AG04449 (cell line): ENCODE results near the gene IFI16.
A peak's percentile ranks its signal among the peaks of the same experiment; 100 is the strongest.

ENCODE experiments used
- CTCF ChIA-PET: fragments of 350-600 bp; formaldehyde crosslinking; extraction: SDS; loops from one replicate; lab custom pipeline; 2021; ENCODE audit warnings: antibody characterized with exemption; lab: Yijun Ruan, JAX
- POLR2A ChIA-PET: fragments of 400-600, 350-600 bp; formaldehyde crosslinking; extraction: SDS; loops from one replicate; lab custom pipeline; 2020; ENCODE audit warnings: antibody characterized with exemption, inconsistent platforms; lab: Yijun Ruan, JAX
- DNase-seq: peaks from one replicate; pipeline ENCODE4 v3.0.0-alpha.2; 2010; ENCODE audit warnings: low read depth, low spot score
- H3K4me3 ChIP-seq: 2 replicates; pipeline ENCODE4 v1.5.1; 2011; ENCODE audit warnings: low read depth, mild to moderate bottlenecking, control low read depth, low read length
- CTCF ChIP-seq: IDR thresholded peaks from one replicate; pipeline ENCODE4 v1.5.1; 2011; ENCODE audit warnings: mild to moderate bottlenecking, moderate library complexity, low read length, control low read depth, inconsistent platforms; ENCODE audit not compliant: insufficient read depth; ENCODE audit errors: missing control alignments

Gene IFI16

GRCh38 chr1:158992787-158993312 lies 16.9 kb upstream of the IFI16 start:
- ChIA-PET CTCF (no interaction called here), POLR2A (no interaction called here)
- TF ChIP-seq CTCF = no peak
- no peak for DNase-seq
- no peak overlapping the region for H3K4me3 ChIP-seq

- POLR2A ChIA-PET = interaction anchor here (0.6 kb wide), 1 partner anchor 810 kb away, joined by 4 read pairs; no protein-coding TSS in a partner anchor
- no peak overlapping the region for H3K4me3 ChIP-seq
- CTCF ChIA-PET = interaction anchor here (0.9 to 2.5 kb wide), 5 partner anchors 12 to 793 kb away, joined by 3 to 58 read pairs (median 7); no protein-coding TSS in a partner anchor
- DNase-seq = no peak
- no peak for TF ChIP-seq CTCF
Observed at GRCh38 chr1:158996998-158997397, 12.7 kb upstream of the IFI16 start.

- H3K4me3 ChIP-seq = no peak overlapping the region
- no peak for TF ChIP-seq CTCF
- CTCF ChIA-PET = interaction anchor here (0.6 to 2.5 kb wide), 23 partner anchors 9 to 1029 kb away, joined by 3 to 58 read pairs (median 4); partner anchors contain the start of gene IFI16
- POLR2A ChIA-PET = interaction anchor here (0.6 kb wide), 1 partner anchor 215 kb away, joined by 3 read pairs; no protein-coding TSS in a partner anchor
- no peak for DNase-seq
Observed at GRCh38 chr1:158998037-158998780, 11.5 kb upstream of the IFI16 start.

- ChIA-PET POLR2A (interaction anchor here (0.6 kb wide), 1 partner anchor 216 kb away, joined by 3 read pairs; no protein-coding TSS in a partner anchor), CTCF (interaction anchor here (0.6 to 2.5 kb wide), 21 partner anchors 9 to 1009 kb away, joined by 3 to 58 read pairs (median 4); partner anchors contain the start of gene IFI16)
- H3K4me3 ChIP-seq = peak overlapping the region; percentile 69
- DNase-seq = no peak
- TF ChIP-seq CTCF = peak; percentile 51
Observed at GRCh38 chr1:158998781-158999161, 10.9 kb upstream of the IFI16 start.

GRCh38 chr1:158999316-159000069 lies 10.2 kb upstream of the IFI16 start:
- POLR2A ChIA-PET = interaction anchor here (1.2 kb wide), 1 partner anchor 10 kb away, joined by 4 read pairs; the partner anchor contains the start of gene IFI16
- DNase-seq = peak; percentile 79
- no peak for TF ChIP-seq CTCF
- peak overlapping the region; percentile 69 for H3K4me3 ChIP-seq
- CTCF ChIA-PET = interaction anchor here (0.9 to 3.2 kb wide), 9 partner anchors 11 to 883 kb away, joined by 3 to 20 read pairs (median 4); partner anchors contain the start of genes AIM2 and IFI16
